ENCODE data around the gene GPR37L1.
"Not testable (repeated sequence)": the region's sequence is repeated elsewhere in the genome, so short reads cannot be mapped to it uniquely, and the experiment has no call there.

Gene GPR37L1

GRCh38 chr1:202133001-202133400 is 10.3 kb downstream of the GPR37L1 start:
- peak in 54 of 58 donors; percentile 47 to 88 (median 76) for DNase-seq

GRCh38 chr1:202133496-202133895 is 10.8 kb downstream of the GPR37L1 start:
- DNase-seq = peak in 2 of 58 donors; percentile 18 to 25

- DNase-seq = no peak
Measured at GRCh38 chr1:202133989-202134388, 11.3 kb downstream of the GPR37L1 start.

GRCh38 chr1:202134645-202135172 is 12.0 kb downstream of the GPR37L1 start:
- DNase-seq = peak in 1 of 58 donors; percentile 75

- DNase-seq = peak in 50 of 58 donors; percentile 19 to 76 (median 56)
Measured at GRCh38 chr1:202135221-202135721, 12.6 kb downstream of the GPR37L1 start.

- DNase-seq = peak in 1 of 58 donors; percentile 17
Measured at GRCh38 chr1:202140833-202141232, 18.1 kb downstream of the GPR37L1 start.

GRCh38 chr1:202141468-202141867 is 18.8 kb downstream of the GPR37L1 start:
- not testable (repeated sequence) for DNase-seq

GRCh38 chr1:202143011-202143767 is 20.5 kb downstream of the GPR37L1 start:
- peak in 9 of 58 donors; percentile 19 to 59 (median 27) for DNase-seq

GRCh38 chr1:202143768-202144401 is 21.2 kb downstream of the GPR37L1 start:
- DNase-seq = peak in 7 of 58 donors; percentile 41 to 64 (median 49)

- peak in 51 of 58 donors; percentile 24 to 81 (median 59) for DNase-seq
Measured at GRCh38 chr1:202144402-202145067, 21.8 kb downstream of the GPR37L1 start, which contains the start of gene ARL8A. ARL8A (minus strand) TSS chr1:202144737; CDS start chr1:202144572, 165 bp downstream.

- DNase-seq = no peak
Measured at GRCh38 chr1:202145068-202145743, 22.5 kb downstream of the GPR37L1 start.

GRCh38 chr1:202145744-202146140 is 23.0 kb downstream of the GPR37L1 start:
- not testable (repeated sequence) for DNase-seq

GRCh38 chr1:202146279-202146678 is 23.6 kb downstream of the GPR37L1 start:
- DNase-seq = no peak

GRCh38 chr1:202146993-202147392 is 24.3 kb downstream of the GPR37L1 start:
- no peak for DNase-seq

GRCh38 chr1:202148391-202148790 is 25.7 kb downstream of the GPR37L1 start:
- no peak for DNase-seq

GRCh38 chr1:202149566-202149965 is 26.8 kb downstream of the GPR37L1 start:
- DNase-seq = no peak

GRCh38 chr1:202150187-202150586 is 27.5 kb downstream of the GPR37L1 start:
- DNase-seq = no peak

- no peak for DNase-seq
Measured at GRCh38 chr1:202150602-202151001, 27.9 kb downstream of the GPR37L1 start.

- no peak for DNase-seq
Measured at GRCh38 chr1:202151045-202151444, 28.3 kb downstream of the GPR37L1 start.

GRCh38 chr1:202152399-202152798 is 29.7 kb downstream of the GPR37L1 start:
- DNase-seq = no peak

GRCh38 chr1:202153284-202153683 is 30.6 kb downstream of the GPR37L1 start:
- DNase-seq = no peak

All from anterior cingulate cortex (tissue), 58 donors.